Middle frontal gyrus (tissue), 1 donor: ENCODE data around the gene MYORG.
"Not testable (repeated sequence)": the region's sequence is repeated elsewhere in the genome, so short reads cannot be mapped to it uniquely, and the experiment has no call there.

Experiments used
- DNase-seq: peaks from one replicate; pipeline ENCODE4 v3.0.0-alpha.2; 2015; ENCODE audit warnings: low spot score; ENCODE audit errors: extremely low spot score

MYORG gene

GRCh38 chr9:34370335-34370969 lies 6.2 kb downstream of the MYORG start:
- DNase-seq = no peak

GRCh38 chr9:34369636-34370035 lies 7.1 kb downstream of the MYORG start:
- DNase-seq = no peak

GRCh38 chr9:34368796-34369195 lies 7.9 kb downstream of the MYORG start:
- DNase-seq = not testable (repeated sequence)

GRCh38 chr9:34367751-34368410 lies 8.8 kb downstream of the MYORG start:
- not testable (repeated sequence) for DNase-seq

- no peak for DNase-seq
Measured at GRCh38 chr9:34366365-34366764, 10.3 kb downstream of the MYORG start.

- DNase-seq = no peak
Measured at GRCh38 chr9:34365282-34365681, 11.4 kb downstream of the MYORG start.

- DNase-seq = no peak
Measured at GRCh38 chr9:34363619-34364351, 12.9 kb downstream of the MYORG start.

GRCh38 chr9:34362614-34363214 lies 14.0 kb downstream of the MYORG start:
- DNase-seq = no peak

- DNase-seq = not testable (repeated sequence)
Measured at GRCh38 chr9:34352957-34353356, 23.7 kb downstream of the MYORG start.

GRCh38 chr9:34352122-34352652 lies 24.5 kb downstream of the MYORG start:
- not testable (repeated sequence) for DNase-seq

- no peak for DNase-seq
Measured at GRCh38 chr9:34349324-34349723, 27.4 kb downstream of the MYORG start.

GRCh38 chr9:34347800-34348158 lies 28.9 kb downstream of the MYORG start:
- no peak for DNase-seq

GRCh38 chr9:34346873-34347799 lies 29.6 kb downstream of the MYORG start:
- no peak for DNase-seq

GRCh38 chr9:34343605-34344004 lies 33.1 kb downstream of the MYORG start:
- no peak for DNase-seq

- peak; percentile 46 for DNase-seq
Measured at GRCh38 chr9:34343090-34343489, 33.6 kb downstream of the MYORG start.

GRCh38 chr9:34341659-34342295 lies 34.9 kb downstream of the MYORG start:
- no peak for DNase-seq

- no peak for DNase-seq
Measured at GRCh38 chr9:34338665-34339385, 37.9 kb downstream of the MYORG start.

- not testable (repeated sequence) for DNase-seq
Measured at GRCh38 chr9:34338079-34338478, 38.6 kb downstream of the MYORG start.

- DNase-seq = no peak
Measured at GRCh38 chr9:34337403-34337802, 39.3 kb downstream of the MYORG start.

GRCh38 chr9:34335376-34335775 lies 41.3 kb downstream of the MYORG start:
- peak; percentile 56 for DNase-seq
